Astrocyte (in vitro differentiated cells and primary cell): ENCODE results near the gene FAM131A. TPM values are rescaled to one million over a fixed set of nuclear protein-coding genes. Genes with fewer than 3 reads are reported as not detected.

Experiments
- DNase-seq: peaks from one replicate; pipeline ENCODE4 v3.0.0-alpha.2; 2010; ENCODE audit warnings: low read depth
- FAIRE-seq: peaks from 2 replicates; lab custom pipeline; 2011; peaks lifted over from hg19 to GRCh38; lab: Jason Lieb, UNC
- H2AFZ ChIP-seq: 2 replicates; pipeline ENCODE4 v1.6.0; 2012; ENCODE audit warnings: low read depth, low read length, inconsistent platforms
- H3K27ac ChIP-seq: 2 replicates; pipeline ENCODE4 v1.5.1; 2011; ENCODE audit warnings: low read depth, low read length, inconsistent platforms
- H3K27me3 ChIP-seq: 2 replicates; pipeline ENCODE4 v1.6.0; 2011; ENCODE audit warnings: low read length, inconsistent platforms; ENCODE audit not compliant: insufficient read depth
- H3K36me3 ChIP-seq: 2 replicates; pipeline ENCODE4 v1.5.1; 2011; ENCODE audit warnings: low read length, inconsistent platforms; ENCODE audit not compliant: insufficient read depth
- H3K4me1 ChIP-seq: 2 replicates; pipeline ENCODE4 v1.5.1; 2011; ENCODE audit warnings: low read length, inconsistent platforms; ENCODE audit not compliant: insufficient read depth
- H3K4me2 ChIP-seq: 2 replicates; pipeline ENCODE4 v1.6.0; 2012; ENCODE audit warnings: low read length, inconsistent platforms
- H3K4me3 ChIP-seq: 2 replicates; pipeline ENCODE4 v1.5.1; 2011; ENCODE audit warnings: low read depth, mild to moderate bottlenecking, low read length, inconsistent platforms; ENCODE audit not compliant: insufficient read depth
- H3K79me2 ChIP-seq: 2 replicates; pipeline ENCODE4 v1.6.0; 2012; ENCODE audit warnings: mild to moderate bottlenecking, low read length, inconsistent platforms; ENCODE audit not compliant: insufficient read depth
- H3K9ac ChIP-seq: 2 replicates; pipeline ENCODE4 v1.6.0; 2012; ENCODE audit warnings: mild to moderate bottlenecking, low read length, inconsistent platforms
- H3K9me3 ChIP-seq: 2 replicates; pipeline ENCODE4 v1.5.1; 2012; ENCODE audit warnings: low read depth, mild to moderate bottlenecking, low read length, inconsistent platforms; ENCODE audit not compliant: insufficient read depth
- H4K20me1 ChIP-seq: 2 replicates; pipeline ENCODE4 v1.6.0; 2012; ENCODE audit warnings: low read length, inconsistent platforms; ENCODE audit not compliant: insufficient read depth
- H3K27ac Mint-ChIP-seq: one replicate; pipeline ENCODE4 v1.8.0; 2021; ENCODE audit warnings: mild to moderate bottlenecking, mixed read lengths; ENCODE audit not compliant: unreplicated experiment
- H3K27me3 Mint-ChIP-seq: one replicate; pipeline ENCODE4 v1.8.0; 2021; ENCODE audit warnings: low read depth, mixed read lengths; ENCODE audit not compliant: unreplicated experiment
- H3K36me3 Mint-ChIP-seq: one replicate; pipeline ENCODE4 v1.8.0; 2021; ENCODE audit warnings: low read depth, mixed read lengths; ENCODE audit not compliant: unreplicated experiment
- H3K4me1 Mint-ChIP-seq: one replicate; pipeline ENCODE4 v1.8.0; 2021; ENCODE audit warnings: low read depth, mixed read lengths; ENCODE audit not compliant: unreplicated experiment
- H3K4me3 Mint-ChIP-seq: one replicate; pipeline ENCODE4 v1.8.0; 2021; ENCODE audit warnings: mild to moderate bottlenecking, moderate library complexity, mixed read lengths; ENCODE audit not compliant: unreplicated experiment
- H3K9me3 Mint-ChIP-seq: one replicate; pipeline ENCODE4 v1.8.0; 2021; ENCODE audit warnings: mild to moderate bottlenecking, mixed read lengths; ENCODE audit not compliant: unreplicated experiment
- EZH2 ChIP-seq: IDR thresholded peaks from 2 replicates; pipeline ENCODE4 v1.6.1; 2012; ENCODE audit warnings: mild to moderate bottlenecking, low read length, inconsistent platforms; ENCODE audit not compliant: insufficient read depth
- total RNA-seq: library from RNA; stranded (reverse); gene quantifications from 2 replicates; pipeline ENCODE4 v1.2.1, GENCODE V29; 2021
- TF ChIP-seq, protein P1 (sequence below): IDR thresholded peaks from 2 replicates; pipeline ENCODE4 v1.5.1; 2011; ENCODE audit warnings: low read depth, mild to moderate bottlenecking, inconsistent platforms, low read length, moderate library complexity; ENCODE audit not compliant: insufficient read depth

FAM131A gene
- total RNA-seq, 1 donor from 2014 or later, result 12.2 TPM

GRCh38 chr3:184333700-184334099 lies 3.7 kb upstream of the FAM131A start:
- no peak overlapping the region for H2AFZ ChIP-seq
- H3K36me3 ChIP-seq, result peaks cover 46% of the 10 kb centered on the region
- H3K27ac ChIP-seq, result peak overlapping the region; percentile 96
- peak overlapping the region; percentile 71 for H3K9ac ChIP-seq
- peaks cover 33% of the 10 kb centered on the region for H3K36me3 Mint-ChIP-seq
- peak overlapping the region; percentile 24 for H3K4me3 Mint-ChIP-seq
- H4K20me1 ChIP-seq, result peaks cover 71% of the 10 kb centered on the region
- FAIRE-seq (no peak), DNase-seq (no peak)
- no peaks in the 10 kb centered on the region for H3K27me3 ChIP-seq
- no peak overlapping the region for H3K4me3 ChIP-seq
- peak overlapping the region; percentile 4 for H3K4me2 ChIP-seq
- H3K27ac Mint-ChIP-seq, result peak overlapping the region; percentile 96
- H3K9me3 Mint-ChIP-seq, result no peaks in the 10 kb centered on the region
- H3K79me2 ChIP-seq, result peaks cover 57% of the 10 kb centered on the region
- H3K27me3 Mint-ChIP-seq, result no peaks in the 10 kb centered on the region
- H3K4me1 ChIP-seq, result peaks cover 73% of the 10 kb centered on the region
- H3K9me3 ChIP-seq, result no peaks in the 10 kb centered on the region
- H3K4me1 Mint-ChIP-seq, result peaks cover 64% of the 10 kb centered on the region
- TF ChIP-seq, protein P1, sequence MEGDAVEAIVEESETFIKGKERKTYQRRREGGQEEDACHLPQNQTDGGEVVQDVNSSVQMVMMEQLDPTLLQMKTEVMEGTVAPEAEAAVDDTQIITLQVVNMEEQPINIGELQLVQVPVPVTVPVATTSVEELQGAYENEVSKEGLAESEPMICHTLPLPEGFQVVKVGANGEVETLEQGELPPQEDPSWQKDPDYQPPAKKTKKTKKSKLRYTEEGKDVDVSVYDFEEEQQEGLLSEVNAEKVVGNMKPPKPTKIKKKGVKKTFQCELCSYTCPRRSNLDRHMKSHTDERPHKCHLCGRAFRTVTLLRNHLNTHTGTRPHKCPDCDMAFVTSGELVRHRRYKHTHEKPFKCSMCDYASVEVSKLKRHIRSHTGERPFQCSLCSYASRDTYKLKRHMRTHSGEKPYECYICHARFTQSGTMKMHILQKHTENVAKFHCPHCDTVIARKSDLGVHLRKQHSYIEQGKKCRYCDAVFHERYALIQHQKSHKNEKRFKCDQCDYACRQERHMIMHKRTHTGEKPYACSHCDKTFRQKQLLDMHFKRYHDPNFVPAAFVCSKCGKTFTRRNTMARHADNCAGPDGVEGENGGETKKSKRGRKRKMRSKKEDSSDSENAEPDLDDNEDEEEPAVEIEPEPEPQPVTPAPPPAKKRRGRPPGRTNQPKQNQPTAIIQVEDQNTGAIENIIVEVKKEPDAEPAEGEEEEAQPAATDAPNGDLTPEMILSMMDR, result no peak
- TF ChIP-seq EZH2, result no peak

GRCh38 chr3:184334470-184335158 lies 2.8 kb upstream of the FAM131A start:
- FAIRE-seq (peak; percentile 52), DNase-seq (peak; percentile 76)
- Histone ChIP-seq H3K79me2 (peaks cover 54% of the 10 kb centered on the region), H3K27me3 (no peaks in the 10 kb centered on the region), H3K4me2 (peak overlapping the region; percentile 4), H3K4me1 (peaks cover 79% of the 10 kb centered on the region), H4K20me1 (peaks cover 67% of the 10 kb centered on the region), H3K9ac (peak overlapping the region; percentile 84), H3K27ac (peak overlapping the region; percentile 96), H3K4me3 (no peak overlapping the region), H3K36me3 (peaks cover 40% of the 10 kb centered on the region), H2AFZ (no peak overlapping the region), H3K9me3 (no peaks in the 10 kb centered on the region)
- no peak for TF ChIP-seq EZH2
- TF ChIP-seq, protein P1, result no peak
- no peaks in the 10 kb centered on the region for H3K27me3 Mint-ChIP-seq
- H3K4me3 Mint-ChIP-seq, result peak overlapping the region; percentile 63
- H3K36me3 Mint-ChIP-seq, result peaks cover 27% of the 10 kb centered on the region
- no peaks in the 10 kb centered on the region for H3K9me3 Mint-ChIP-seq
- peak overlapping the region; percentile 96 for H3K27ac Mint-ChIP-seq
- H3K4me1 Mint-ChIP-seq, result peaks cover 67% of the 10 kb centered on the region

- no peaks in the 10 kb centered on the region for H3K9me3 ChIP-seq
- TF ChIP-seq EZH2, result no peak
- TF ChIP-seq, protein P1, result no peak
- peaks cover 60% of the 10 kb centered on the region for H4K20me1 ChIP-seq
- H3K4me1 ChIP-seq, result peaks cover 79% of the 10 kb centered on the region
- Mint-ChIP-seq H3K27me3 (no peaks in the 10 kb centered on the region), H3K4me1 (peaks cover 67% of the 10 kb centered on the region), H3K36me3 (peaks cover 23% of the 10 kb centered on the region), H3K27ac (peak overlapping the region; percentile 92), H3K4me3 (peak overlapping the region; percentile 77), H3K9me3 (no peaks in the 10 kb centered on the region)
- no peak for FAIRE-seq
- no peak overlapping the region for H3K4me3 ChIP-seq
- peak overlapping the region; percentile 84 for H3K9ac ChIP-seq
- no peak for DNase-seq
- H2AFZ ChIP-seq, result no peak overlapping the region
- H3K27ac ChIP-seq, result peak overlapping the region; percentile 96
- H3K36me3 ChIP-seq, result peaks cover 36% of the 10 kb centered on the region
- peak overlapping the region; percentile 89 for H3K4me2 ChIP-seq
- no peaks in the 10 kb centered on the region for H3K27me3 ChIP-seq
- peaks cover 49% of the 10 kb centered on the region for H3K79me2 ChIP-seq
Observed at GRCh38 chr3:184335291-184335660, 2.1 kb upstream of the FAM131A start.
